Measurements from ENCODE around the gene SPATA25.
"Not testable (repeated sequence)": the region's sequence is repeated elsewhere in the genome, so short reads cannot be mapped to it uniquely, and the experiment has no call there.

Gene SPATA25, protein sequence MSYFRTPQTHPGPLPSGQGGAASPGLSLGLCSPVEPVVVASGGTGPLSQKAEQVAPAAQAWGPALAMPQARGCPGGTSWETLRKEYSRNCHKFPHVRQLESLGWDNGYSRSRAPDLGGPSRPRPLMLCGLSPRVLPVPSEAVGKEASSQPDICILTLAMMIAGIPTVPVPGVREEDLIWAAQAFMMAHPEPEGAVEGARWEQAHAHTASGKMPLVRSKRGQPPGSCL

DNA sequence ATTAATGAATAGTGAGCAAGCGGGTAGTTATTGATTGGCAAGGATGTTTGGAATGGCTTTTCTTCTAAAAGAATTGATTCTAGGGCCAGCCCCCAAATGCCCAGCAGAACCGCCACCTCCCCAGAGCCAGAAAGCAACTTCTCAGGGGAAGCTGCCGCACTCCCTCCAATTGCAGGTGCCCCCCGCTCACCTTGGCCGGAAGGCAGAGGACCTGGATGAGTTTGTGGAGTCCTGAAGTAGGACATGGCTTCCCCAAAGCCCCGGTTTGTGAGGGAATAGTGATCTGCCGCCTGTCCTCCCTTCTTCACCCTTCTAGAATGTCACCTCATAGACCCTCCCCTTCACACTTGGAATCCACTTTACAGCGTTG, at the start of gene SPATA25:
Gene SPATA25 (minus strand): TSS at position 277 of the 370 bp plus-strand sequence. CDS start 32 bp downstream, at position 245.
- DNase-seq, result no peak

DNA sequence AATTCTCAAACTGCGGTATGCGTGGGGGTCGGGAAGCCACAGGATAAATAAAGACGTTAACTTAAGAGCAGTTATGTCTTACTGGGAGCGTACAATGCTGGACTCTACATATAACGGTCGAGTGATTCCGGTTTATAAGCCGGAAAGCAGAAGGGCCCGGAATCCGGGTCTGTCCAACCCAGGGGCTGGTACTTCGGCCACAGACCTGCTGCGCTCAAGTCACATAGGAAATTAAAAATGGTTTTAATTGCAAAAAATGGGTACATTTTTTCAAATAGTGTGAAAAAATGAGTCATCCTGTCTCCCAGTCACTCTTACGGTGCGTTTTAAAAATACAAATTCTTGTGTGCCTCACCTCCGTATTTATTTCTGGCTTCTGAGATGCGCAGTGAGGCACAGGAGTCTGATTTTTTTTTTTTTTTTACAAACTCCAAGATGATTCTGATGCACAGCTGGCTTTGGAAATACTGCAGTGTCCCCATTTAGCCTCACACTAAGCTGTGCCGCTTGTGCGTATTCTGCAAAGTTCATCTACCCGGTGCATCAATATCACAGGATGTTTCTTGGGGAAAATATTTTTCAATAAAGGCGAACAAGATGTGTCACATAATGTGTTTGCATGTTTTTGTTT, 48.1 kb upstream of the SPATA25 start:
- DNase-seq, result no peak

DNA sequence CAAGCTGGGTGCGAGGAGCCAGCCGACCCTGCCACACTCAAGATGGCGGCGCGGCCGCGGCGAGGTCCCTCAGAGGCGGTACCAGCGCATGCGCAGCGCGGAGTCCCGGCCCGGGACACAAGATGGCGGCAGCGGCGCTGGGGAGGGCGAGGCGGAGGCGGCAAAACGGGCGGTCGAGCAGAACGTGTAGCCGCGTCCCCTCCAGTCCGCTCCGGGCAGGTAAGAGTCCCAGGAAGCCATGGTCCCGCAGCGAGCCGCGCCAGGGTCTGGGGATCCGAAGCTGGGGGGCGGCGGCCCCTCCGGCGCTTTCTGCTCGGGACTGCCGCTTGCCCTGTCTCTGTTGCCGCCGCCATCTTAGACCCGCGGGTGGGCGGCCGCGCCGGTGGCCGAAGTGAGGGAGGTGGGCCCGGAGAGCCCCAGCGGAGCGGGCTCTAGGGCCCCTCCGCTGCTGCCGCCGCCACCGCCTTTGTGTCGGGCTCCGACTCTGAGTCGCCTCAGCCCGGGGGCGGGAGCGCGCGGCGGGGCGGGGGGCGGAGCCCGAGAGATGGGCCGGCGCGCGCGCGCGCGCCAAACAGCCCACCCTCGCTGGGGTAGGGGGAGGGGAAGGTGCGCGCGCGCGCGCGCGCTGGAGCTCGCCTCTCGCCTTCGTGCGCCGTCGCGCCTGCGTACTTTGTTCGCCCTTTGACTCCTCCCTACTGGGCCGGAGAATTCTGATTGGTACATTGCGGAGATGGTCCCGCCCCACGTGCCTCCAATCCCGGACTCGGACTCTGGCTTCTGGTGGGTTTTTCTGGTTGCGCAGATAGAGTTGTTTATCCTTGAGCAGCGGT, 47.4 kb upstream of the SPATA25 start, which contains the start of gene PCIF1:
Gene PCIF1 (plus strand): TSS at position 98 of the 830 bp plus-strand sequence. CDS start 4,317 bp downstream, outside the sequence.
- peak; percentile 96 for DNase-seq

DNA sequence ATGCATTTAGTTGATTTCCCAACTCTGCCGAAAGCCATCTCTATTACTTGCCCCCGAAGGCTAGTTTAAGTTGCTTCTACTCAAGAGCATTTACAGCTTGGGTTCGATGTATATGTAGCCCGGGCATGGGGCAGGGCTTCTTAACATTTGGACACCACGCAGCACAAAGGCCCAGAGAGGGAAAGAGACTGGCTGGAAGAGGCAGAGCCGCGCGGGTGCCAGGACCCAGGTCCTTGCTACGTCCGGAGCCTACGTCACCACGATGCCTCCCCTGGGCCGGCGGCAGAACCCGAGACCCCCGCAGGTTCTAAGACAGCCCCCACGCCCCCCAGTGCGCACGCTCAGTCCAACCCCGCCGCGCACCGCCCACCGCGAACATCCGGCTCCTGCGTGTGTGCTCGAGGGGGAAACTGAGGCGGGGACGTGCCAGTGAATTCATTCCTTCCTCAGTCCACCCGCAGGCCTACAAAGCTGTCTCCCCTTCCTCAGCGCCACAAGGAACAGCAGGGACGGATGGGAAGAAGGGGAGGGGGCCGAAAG, 46.7 kb upstream of the SPATA25 start:
- peak; percentile 47 for DNase-seq

DNA sequence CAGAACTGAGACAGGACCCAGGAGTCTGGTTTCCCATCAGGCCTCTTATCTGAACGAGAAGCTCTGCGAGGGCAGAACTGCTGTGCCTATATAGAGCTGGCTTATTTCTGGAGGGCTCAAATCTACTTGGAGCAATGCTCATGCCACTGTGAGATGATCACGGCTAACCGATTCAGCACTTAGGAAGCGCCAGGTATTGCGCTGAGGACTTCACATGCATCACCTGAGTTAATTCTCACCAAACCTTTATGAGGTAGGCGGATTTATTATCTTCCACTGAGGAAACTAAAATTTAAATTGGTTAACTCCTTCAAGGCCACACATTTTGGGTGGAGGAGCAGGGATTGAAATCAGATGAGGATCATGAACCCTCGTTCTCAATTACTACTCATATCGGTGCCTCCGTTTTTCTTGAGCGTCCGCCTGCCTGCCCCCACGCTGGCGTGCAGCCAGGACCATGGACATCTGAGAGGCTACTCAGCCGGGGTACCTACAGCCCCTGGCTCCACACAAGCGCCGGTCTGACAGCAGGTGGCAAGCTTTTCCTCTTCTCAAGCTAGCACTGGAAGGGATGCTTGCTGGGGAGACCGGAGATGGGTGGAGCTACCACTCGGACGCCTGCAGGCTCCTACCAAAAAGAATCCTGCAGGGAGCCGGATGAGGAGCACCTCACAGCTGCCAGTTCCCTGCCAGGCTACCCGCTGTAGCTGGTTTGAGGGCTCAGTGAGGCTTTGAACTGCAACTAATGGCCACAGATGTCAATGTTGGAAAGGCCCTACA, 46.0 kb upstream of the SPATA25 start:
- DNase-seq, result peak; percentile 75

DNA sequence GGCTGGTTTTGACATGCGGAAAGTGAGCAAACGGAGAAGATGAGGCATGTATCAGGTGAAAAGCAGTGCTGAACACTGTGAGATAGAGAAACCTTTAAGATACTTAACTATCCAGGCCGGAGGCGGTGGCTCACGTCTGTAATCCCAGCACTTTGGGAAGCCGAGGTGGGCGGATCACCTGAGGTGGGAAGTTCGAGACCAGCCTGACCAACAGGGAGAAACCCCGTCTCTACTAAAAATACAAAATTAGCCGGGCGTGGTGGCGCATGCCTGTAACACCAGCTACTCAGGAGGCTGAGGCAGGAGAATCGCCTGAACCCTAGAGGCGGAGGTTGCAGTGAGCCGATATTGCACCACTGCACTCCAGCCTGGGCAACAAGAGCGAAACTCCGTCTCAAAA, 44.3 kb upstream of the SPATA25 start:
- DNase-seq, result not testable (repeated sequence)

DNA sequence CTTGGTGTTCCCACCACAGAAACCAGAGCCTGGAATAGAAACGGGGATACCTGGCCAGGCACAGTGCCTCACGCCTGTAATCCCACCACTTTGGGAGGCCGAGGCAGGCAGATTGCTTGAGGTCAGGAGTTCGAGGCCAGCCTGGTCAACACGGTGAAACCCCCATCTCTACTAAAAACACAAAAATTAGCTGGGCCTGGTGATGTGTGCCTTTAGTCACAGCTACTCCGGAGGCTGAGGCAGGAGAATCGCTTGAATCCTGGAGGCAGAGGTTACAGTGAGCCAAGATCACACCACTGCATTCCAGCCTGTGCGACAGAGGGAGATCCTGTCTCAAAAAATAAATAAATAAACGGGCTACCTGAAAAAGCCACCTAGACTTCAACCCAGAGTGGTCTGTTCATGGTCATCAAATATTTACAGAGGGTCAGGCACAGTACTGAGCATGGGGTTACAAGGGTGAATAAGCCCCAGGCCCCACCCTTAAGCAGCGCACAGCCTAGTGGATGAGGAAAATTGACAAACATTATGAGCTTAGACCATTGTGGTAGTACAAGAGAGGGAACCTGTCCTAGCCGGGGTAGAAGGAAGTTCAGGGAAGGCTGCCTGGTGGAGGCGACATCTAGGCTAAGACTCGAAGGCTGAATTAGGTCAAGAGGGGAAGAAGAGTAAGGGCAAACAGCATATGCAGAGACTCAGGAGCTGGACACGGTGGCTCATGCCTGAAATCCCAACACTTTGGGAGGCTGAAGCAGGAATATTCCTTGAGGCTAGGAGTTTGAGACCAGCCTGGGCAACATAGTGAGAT, 39.9 kb upstream of the SPATA25 start:
- no peak for DNase-seq

DNA sequence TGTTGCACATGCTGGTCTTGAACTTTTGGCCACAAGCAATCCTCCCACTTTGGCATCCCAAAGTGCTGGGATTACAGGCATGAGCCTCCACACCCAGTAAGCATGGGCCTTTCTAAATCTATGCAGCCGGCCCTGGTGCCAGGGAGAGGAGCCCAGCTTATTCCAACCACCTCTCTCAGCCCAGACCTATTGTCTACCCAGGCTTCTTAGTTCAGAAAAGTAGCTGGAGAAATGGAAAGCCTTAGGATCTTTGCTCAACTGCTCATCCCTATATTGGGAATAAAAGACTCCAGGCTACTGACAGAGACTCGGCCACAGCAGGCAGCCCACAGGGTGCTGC, 39.3 kb upstream of the SPATA25 start:
- DNase-seq, result no peak

DNA sequence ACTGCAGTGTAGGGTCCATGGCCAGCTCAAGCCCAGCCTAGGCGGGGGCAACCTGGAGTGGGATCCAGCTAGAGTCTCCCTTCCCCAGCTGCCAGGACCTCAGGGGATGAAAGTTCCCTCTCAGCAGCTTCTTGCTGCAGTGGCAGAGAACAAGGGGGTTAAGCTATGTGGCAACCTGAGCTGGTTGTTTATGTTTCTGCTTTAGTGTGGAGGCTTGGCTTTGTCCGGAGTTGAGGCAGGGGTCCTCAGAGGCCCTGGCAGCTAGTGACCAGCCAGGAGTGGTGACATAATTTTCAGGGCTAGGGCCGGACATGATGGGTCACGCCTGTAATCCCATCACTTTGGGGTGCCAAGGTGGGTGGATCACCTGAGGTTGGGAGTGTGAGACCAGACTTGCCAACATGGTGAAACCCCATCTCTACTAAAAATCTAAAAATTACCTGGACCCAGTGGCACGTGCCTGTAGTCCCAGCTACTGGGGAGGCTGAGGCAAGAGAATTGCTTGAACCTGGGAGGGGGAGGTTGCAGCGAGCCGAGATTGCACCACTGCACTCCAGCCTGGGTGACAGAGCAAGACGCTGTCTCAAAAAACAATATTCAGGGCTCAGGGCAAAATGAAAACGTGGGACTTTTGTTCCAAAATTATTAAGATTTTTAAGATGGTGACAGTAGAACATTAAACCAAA, 38.5 kb upstream of the SPATA25 start:
- DNase-seq, result no peak

DNA sequence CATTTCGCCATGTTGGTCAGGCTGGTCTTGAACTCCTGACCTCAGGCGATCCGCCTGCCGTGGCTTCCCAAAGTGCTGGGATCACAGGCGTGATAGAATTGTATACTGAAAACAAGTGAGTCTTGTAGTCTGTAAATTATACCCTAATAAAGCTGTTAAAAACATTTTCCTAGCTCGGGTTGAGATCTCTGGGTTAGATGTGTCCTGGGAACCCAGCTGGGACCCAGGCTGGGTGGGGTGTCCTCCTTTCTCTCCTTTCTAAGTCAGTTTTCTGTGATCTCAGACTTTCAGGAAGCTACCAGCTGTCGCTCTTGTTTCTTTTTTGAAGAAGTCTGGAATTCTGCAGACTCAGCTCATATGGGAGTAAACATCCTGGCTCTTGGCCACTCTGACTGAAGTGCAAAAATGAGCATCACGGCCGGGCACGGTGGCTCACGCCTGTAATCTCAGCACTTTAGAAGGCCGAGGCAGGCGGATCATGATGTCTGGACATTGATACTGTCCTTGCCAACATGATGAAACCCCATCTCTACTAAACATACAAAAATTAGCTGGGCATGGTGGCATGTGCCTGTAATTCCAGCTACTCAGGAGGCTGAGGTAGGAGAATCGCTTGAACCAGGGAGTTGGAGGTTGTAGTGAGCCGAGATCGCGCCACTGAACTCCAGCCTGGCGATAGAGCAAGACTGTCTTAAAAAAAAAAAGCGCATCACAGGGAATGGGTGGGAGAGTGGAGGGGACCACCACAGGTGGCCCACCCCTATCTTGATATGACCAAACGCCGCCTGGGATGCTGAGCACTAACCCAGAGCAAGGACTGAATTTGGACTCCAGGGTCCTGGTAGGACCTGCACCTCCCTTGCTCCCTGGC, 37.2 kb upstream of the SPATA25 start:
- DNase-seq, result no peak

DNA sequence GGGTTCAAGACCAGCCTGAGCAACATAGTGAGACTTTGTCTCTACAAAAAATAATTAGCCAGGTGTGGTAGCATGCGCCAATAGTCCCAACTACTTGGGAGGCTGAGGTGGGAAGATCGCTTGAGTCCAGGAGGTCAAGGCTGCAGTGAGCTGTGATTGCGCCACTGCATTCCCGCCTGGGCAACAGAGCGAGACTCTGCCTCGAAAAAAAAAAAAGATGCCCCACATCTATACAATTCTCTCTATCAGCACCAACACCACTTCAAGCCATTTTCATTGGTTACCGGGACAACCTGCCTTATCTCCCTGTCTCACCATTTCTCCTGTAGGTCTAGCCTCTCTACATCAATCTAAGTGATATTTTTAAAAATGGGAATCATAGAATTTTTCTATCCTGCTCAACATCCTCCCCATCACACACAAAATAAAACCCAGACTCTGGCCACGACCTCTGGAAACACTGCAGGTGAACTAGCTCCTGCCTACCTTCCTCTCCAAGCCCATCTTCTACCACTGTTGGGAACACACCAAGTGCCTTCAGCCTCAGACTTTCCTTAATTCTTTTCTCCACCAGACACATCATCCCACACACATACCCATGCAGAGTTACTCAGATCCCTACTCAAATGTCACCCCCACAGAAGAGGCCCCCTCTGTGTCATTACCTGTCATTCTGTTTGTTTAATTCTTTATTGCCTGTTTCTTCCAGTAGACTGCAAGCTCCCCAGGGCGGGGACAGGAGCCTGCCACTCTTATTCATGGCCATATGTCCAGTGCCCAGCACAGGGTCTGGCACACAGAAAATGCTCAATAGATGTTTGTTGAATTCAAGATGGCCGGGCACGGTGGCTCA, 34.1 kb upstream of the SPATA25 start:
- DNase-seq, result no peak

DNA sequence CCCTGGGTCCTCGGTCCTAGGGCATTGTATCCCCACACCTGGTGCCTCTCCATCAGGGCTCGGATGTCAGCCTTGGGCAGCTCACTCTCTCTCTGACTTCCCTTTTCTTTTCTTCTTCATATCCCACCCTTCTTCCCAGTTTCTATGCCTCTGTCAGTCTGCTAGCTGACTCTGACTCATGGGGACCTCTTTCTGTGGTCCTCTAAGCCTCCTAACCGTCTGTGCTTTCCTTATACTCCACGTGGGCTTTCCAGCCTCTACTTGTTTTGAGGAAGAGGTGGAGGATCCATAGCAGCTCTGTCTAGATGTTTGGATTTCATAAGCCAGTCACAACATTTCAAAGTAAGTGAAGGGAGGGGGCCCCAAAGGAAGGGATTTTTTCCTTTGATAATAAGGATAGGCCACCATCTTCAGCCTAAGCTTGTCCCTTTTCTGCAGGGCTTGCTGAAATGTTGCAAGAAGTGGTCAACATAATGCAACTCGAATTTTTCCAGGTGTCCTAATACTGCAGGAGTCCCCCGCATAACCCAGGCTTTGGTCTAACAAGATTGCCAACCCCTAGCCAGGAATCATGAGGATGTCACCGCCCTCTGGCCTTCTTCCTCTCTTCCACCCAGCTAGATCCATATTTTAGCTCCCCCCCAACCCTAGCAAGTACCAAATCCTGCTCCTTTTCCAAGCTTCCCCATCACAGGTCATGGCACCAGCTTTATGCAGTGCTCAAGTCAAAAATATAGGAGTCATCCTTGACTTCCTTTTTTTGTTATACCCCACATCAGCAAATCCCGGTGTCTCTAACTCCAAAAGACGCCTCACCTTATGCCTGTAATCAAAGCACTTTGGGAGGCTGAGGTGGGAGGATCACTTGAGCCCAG, 33.3 kb upstream of the SPATA25 start:
- no peak for DNase-seq

DNA sequence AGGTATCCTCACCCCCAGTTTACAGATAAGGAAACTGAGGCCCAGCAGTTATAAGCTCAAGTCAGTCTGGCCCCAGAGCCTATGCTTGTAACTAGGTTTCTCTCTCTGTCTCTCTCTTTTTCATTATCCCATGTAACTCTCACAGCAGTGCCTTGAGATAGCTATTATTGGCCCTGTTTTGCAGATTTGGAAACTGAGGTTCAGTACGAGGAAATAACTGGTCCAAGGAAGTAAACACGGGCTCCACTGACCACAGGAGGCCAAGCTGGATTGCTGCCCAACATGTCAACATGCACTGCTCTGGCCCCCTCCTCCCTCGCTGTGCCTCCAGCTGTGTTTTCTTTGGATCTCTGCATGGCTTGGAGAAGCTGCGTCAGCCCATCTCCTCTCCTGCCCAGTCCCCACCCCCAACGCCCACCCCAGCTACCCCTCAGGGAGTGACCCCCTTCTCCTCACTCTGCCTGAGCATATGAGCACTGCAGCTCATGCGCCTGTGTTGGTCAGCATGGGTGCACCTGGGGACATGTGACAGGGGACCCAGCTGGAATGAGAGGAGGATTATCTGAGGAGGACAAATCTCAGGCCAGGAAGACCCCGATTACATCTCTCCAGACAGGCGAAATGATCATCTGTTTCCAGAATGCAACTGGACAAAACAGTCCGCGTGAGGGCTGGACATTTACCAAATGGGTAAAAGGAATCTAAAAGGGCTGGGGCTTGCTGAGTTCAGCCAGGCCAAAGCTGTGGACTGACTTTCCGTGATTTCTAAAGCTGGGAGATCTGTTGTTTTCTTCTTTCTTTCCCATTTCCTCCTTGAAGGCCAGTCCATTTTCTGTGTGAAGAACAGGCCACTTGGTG, 32.3 kb upstream of the SPATA25 start:
- peak; percentile 26 for DNase-seq

DNA sequence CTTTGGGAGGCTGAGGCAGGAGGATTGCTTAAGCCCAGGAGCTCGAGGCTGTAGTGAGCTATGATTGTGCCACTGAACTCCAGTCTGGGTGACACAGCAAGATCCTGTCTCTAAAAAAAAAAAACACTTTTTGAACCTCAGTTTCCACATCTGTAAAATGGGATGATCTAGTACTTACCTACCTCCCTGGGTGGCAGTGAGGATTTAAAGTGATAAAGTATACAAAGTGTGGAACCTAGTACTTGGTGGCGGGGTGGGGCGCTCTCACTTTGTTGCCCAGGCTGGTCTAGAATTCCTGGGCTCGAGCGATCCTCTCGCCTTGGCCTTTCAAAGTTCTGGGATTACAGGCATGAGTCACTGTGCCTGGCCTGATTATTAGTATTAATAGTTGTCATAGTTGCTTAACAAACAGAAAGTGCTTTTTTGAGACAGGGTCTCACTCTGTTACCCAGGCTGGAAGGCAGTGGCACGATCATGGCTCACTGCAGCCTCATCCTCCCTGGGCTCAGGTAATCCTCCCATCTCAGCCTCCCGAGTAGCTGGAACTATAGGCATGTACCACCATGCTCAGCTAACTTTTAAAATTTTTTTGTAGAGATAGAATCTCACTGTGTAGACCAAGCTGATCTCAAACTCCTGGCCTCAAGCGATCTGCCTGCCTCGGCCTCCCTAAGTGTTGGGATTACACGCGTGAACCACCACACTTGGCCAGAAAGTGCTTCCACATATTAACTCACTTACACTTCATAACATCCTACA, 31.5 kb upstream of the SPATA25 start:
- DNase-seq, result no peak

DNA sequence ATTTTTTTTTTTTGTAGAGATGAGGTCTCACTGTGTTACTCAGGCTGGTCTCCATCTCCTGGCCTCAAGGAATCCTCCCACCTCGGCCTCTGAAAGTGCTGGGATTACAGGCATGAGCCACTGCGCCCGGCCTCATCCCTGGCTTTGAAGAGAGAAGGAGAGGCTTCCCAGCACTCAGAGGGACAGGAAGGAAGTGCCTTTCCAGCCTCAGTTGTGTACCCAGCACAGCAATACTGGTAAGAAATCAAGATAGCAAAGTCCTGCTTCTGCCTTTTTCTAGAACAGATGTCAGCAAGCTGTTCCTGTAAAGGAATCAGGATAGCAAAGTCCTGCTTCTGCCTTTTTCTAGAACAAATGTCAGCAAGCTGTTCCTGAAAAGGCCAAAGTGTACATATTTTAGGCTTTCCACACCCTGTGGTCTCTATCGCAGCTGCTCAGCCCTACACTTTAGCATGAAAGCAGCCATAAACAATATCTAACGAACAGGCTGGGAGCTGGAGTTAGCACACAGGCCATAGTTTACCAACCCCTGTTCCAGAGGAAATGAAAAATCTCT, 30.8 kb upstream of the SPATA25 start:
- no peak for DNase-seq

DNA sequence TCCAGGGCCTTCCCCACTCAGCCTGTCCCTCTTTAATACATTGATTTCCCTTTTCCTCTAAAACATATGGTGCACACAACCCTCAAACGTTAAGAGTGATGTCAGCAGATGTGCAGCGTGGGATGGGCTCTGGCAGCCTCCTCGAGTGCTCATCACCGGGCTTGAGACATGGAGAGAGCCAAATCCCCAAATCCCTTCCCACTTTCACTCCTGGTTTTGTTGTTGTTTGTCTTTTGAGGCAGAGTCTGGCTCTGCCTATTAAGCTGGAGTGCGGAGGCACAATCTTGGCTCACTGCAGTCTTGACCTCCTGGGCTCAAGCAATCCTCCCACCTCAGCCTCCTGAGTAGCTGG, 30.3 kb upstream of the SPATA25 start:
- DNase-seq, result no peak
